Right lobe of liver (tissue), 4 donors: ENCODE data around the gene RCC2.

Experiments
- CTCF ChIP-seq, 4 donors: fragments of 200-600 bp in 3 of 4; fragments of 450-650 bp in 1 of 4; IDR thresholded peaks; one replicate each; pipeline versions ENCODE4 v1.5.1 to v1.8.0; 2016 to 2022; ENCODE audit warnings: antibody characterized with exemption in 4 of 4, mild to moderate bottlenecking in 2 of 4
- POLR2A ChIP-seq: fragments of 450-650 bp; IDR thresholded peaks from one replicate; pipeline ENCODE4 v1.6.1; 2017; ENCODE audit warnings: antibody characterized with exemption, mild to moderate bottlenecking
- donor health status: DM: no; HTN: no; CAD: no.
- donor health status: DM: no; HTN: no; CAD: no.
- donor health status: DM: no; HTN: yes; CAD: no.

GRCh38 chr1:17447501-17447992 is 8.1 kb upstream of the RCC2 start:
- TF ChIP-seq CTCF (IDR thresholded peaks at IDR 0.05) (no peak), POLR2A (no peak)
